Effector memory CD8-positive, alpha-beta T cell (primary cell): ENCODE data around the gene NT5C3B.
"Not testable (repeated sequence)": the region's sequence is repeated elsewhere in the genome, so short reads cannot be mapped to it uniquely, and the experiment has no call there.

ENCODE experiments used
- ATAC-seq: fragments of 150-1000 bp; cut with Tn5 transposase; replicated peaks from 2 replicates; pipeline ENCODE4 v1.10.0; 2021; ENCODE audit warnings: mild to moderate bottlenecking, moderate library complexity
- DNase-seq, 3 experiments: peaks; one replicate each; pipeline ENCODE4 v3.0.0; 2021
- H3K27ac Mint-ChIP-seq, 2 donors: one replicate each; pipeline ENCODE4 v1.8.0; 2022; ENCODE audit warnings: mild to moderate bottlenecking in 2 of 2, mixed read lengths in 2 of 2, moderate library complexity in 2 of 2
- H3K27me3 Mint-ChIP-seq, 2 donors: one replicate each; pipeline ENCODE4 v1.8.0; 2022; ENCODE audit warnings: mixed read lengths in 2 of 2
- H3K36me3 Mint-ChIP-seq: one replicate; pipeline ENCODE4 v1.8.0; 2022; ENCODE audit warnings: mild to moderate bottlenecking, moderate library complexity, mixed read lengths; ENCODE audit not compliant: insufficient read depth
- H3K4me1 Mint-ChIP-seq, 2 donors: one replicate each; pipeline ENCODE4 v1.8.0; 2022; ENCODE audit warnings: low read depth in 2 of 2, mixed read lengths in 2 of 2
- H3K4me3 Mint-ChIP-seq, 2 donors: one replicate each; pipeline ENCODE4 v1.8.0; 2022; ENCODE audit warnings: mild to moderate bottlenecking in 2 of 2, mixed read lengths in 2 of 2, moderate library complexity in 2 of 2
- H3K9me3 Mint-ChIP-seq, 2 donors: one replicate each; pipeline ENCODE4 v1.8.0; 2022; ENCODE audit warnings: mixed read lengths in 2 of 2

The NT5C3B gene

GRCh38 chr17:41829961-41830360 lies 6.1 kb downstream of the NT5C3B start:
- not testable (repeated sequence) for H3K9me3 Mint-ChIP-seq, ATAC-seq

DNA sequence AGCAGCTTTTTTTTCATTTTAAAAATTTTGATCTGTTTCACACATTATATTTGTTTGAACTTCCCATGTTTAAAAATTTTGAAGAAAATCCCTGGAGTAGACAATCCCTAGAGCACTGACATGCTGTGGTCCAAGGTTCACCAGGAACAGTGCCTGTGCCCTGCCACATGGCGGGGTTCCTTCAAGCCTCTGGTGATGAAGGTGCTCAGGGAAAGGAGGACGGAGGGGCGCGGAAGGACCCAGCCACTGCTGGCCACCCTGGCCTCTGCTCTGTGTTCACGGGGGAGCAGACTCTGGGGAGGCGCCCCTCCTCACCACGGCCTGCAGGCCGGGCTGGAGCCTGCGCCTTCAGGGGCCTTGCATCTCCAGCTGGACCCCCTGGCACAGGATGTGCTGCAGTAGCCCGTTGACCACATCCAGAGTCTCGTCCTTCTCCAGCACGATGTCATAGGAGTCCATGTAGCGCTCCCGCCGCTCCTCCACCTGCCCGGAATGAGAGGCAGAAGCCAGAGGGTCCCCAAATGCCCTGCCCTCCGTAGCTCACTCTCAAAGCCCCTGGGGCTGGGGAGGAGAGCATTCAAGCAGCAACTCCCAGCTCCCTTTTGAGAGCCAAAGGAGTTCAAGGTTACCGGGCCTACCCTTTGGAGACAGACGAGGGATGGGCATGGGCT lies 10.7 kb downstream of the NT5C3B start:
- ATAC-seq (no peak), DNase-seq (no peak)
- Mint-ChIP-seq H3K4me3 (no peak overlapping the region), H3K4me1 (no peaks in the 10 kb centered on the region), H3K27me3 (no peaks in the 10 kb centered on the region), H3K27ac (peak overlapping the region in 1 of 2 donors; percentile 59), H3K9me3 (no peaks in the 10 kb centered on the region), H3K36me3 (peaks cover 15% of the 10 kb centered on the region)

More at GRCh38 chr17:41829961-41830360, 6.1 kb downstream of the NT5C3B start:
- H3K4me3 Mint-ChIP-seq, H3K27ac Mint-ChIP-seq, H3K27me3 Mint-ChIP-seq, DNase-seq, H3K4me1 Mint-ChIP-seq: not testable (repeated sequence)
- peaks cover 27% of the 10 kb centered on the region for H3K36me3 Mint-ChIP-seq

DNA sequence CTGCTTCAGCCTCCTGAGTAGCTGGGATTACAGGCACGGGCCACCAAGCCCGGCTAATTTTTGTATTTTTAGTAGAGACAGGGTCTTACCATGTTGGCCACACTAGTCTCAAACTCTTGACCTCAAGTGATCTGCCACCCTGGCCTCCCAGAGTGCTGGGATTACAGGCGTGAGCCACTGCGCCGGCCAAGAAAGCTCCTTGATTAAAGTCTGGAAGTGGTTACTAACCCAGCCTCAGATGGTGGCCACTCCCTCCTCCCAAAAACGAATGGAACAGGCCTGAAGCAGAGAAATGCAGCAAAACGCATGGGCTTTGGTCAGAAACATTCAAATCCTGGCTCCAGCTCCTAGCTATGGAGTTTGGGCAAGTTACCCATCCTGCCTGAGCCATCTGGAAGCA lies 11.9 kb downstream of the NT5C3B start:
- no peak for DNase-seq
- no peak overlapping the region for H3K27ac Mint-ChIP-seq

DNA sequence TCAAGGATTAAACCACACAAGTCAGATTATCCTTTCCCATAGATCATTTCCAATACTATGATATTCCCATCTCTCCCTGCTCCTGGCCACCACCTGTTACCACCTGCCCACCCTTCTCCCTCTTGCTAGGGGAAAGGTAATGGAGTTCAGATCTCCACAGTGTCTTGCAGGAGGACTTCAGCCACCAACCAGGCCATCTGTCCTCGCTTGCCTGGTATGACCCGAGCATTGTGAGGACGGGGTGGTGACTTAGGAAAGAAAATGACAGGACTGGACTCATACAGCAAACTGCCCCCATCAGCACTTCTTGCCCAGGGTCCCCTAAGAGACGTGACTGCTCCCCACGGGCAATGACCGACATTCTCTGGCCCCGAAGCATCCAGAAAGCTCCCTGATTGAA lies 12.5 kb downstream of the NT5C3B start:
- Mint-ChIP-seq H3K27me3 (peaks cover 0 to 12% of the 10 kb centered on the region in 2 donors), H3K36me3 (peaks cover 15% of the 10 kb centered on the region), H3K9me3 (no peaks in the 10 kb centered on the region), H3K27ac (no peak overlapping the region), H3K4me1 (no peaks in the 10 kb centered on the region), H3K4me3 (no peak overlapping the region)
- no peak for ATAC-seq
- DNase-seq: no peak

More for the DNA sequence above, 11.9 kb downstream of the NT5C3B start:
- Mint-ChIP-seq H3K4me3 (no peak overlapping the region), H3K36me3 (peaks cover 15% of the 10 kb centered on the region), H3K4me1 (no peaks in the 10 kb centered on the region), H3K27me3 (peaks cover 0 to 11% of the 10 kb centered on the region in 2 donors), H3K9me3 (no peaks in the 10 kb centered on the region)
- ATAC-seq: no peak

- H3K9me3 Mint-ChIP-seq: no peaks in the 10 kb centered on the region
- no peaks in the 10 kb centered on the region for H3K4me1 Mint-ChIP-seq
- ATAC-seq: no peak
- no peak for DNase-seq
- H3K27ac Mint-ChIP-seq: peak overlapping the region in 1 of 2 donors; percentile 1
- peaks cover 4 to 16% of the 10 kb centered on the region in 2 donors for H3K27me3 Mint-ChIP-seq
- peaks cover 15% of the 10 kb centered on the region for H3K36me3 Mint-ChIP-seq
- H3K4me3 Mint-ChIP-seq: no peak overlapping the region
These were observed 12.9 kb downstream of the NT5C3B start for GRCh38 chr17:41823141-41823524.

DNA sequence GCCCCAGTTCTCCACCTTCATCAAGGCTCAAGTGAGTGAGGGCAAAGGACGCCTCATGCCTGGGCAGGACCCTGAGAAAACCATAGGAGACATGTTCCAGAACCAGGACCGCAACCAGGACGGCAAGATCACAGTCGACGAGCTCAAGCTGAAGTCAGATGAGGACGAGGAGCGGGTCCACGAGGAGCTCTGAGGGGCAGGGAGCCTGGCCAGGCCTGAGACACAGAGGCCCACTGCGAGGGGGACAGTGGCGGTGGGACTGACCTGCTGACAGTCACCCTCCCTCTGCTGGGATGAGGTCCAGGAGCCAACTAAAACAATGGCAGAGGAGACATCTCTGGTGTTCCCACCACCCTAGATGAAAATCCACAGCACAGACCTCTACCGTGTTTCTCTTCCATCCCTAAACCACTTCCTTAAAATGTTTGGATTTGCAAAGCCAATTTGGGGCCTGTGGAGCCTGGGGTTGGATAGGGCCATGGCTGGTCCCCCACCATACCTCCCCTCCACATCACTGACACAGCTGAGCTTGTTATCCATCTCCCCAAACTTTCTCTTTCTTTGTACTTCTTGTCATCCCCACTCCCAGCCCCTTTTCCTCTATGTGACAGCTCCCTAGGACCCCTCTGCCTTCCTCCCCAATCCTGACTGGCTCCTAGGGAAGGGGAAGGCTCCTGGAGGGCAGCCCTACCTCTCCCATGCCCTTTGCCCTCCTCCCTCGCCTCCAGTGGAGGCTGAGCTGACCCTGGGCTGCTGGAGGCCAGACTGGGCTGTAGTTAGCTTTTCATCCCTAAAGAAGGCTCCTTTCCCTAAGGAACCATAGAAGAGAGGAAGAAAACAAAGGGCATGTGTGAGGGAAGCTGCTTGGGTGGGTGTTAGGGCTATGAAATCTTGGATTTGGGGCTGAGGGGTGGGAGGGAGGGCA lies 13.6 kb downstream of the NT5C3B start:
- Mint-ChIP-seq H3K4me3 (no peak overlapping the region), H3K36me3 (peaks cover 15% of the 10 kb centered on the region), H3K27ac (peak overlapping the region in 1 of 2 donors; percentile 1), H3K4me1 (no peaks in the 10 kb centered on the region), H3K27me3 (peaks cover 8 to 20% of the 10 kb centered on the region in 2 donors), H3K9me3 (no peaks in the 10 kb centered on the region)
- ATAC-seq (no peak), DNase-seq (no peak)

DNA sequence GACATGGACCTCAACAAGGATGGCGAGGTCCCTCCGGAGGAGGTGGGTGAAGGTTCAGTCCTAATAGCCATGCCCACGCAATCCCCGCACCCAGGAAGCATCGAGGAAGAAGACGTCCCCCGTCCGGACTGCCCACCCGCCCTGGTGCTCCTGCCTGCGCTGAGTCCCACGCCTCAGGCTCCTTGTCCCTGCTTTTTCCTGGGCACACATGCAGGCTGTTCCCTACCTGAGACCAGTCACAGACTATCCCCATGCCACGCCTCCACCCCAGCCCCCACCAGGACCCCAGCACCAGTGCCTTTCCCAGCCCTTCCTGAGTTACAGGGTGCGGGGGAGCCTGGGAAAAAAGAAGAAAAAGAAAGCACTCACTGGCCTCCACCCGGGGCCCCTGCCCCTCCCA lies 14.3 kb downstream of the NT5C3B start:
- Mint-ChIP-seq H3K9me3 (no peaks in the 10 kb centered on the region), H3K27ac (no peak overlapping the region), H3K36me3 (peaks cover 11% of the 10 kb centered on the region), H3K4me3 (no peak overlapping the region), H3K4me1 (no peaks in the 10 kb centered on the region), H3K27me3 (peaks cover 8 to 20% of the 10 kb centered on the region in 2 donors)
- ATAC-seq (no peak), DNase-seq (no peak)

- H3K36me3 Mint-ChIP-seq: peaks cover 4% of the 10 kb centered on the region
- no peak for DNase-seq
- peaks cover 8 to 20% of the 10 kb centered on the region in 2 donors for H3K27me3 Mint-ChIP-seq
- no peaks in the 10 kb centered on the region for H3K9me3 Mint-ChIP-seq
- no peak overlapping the region for H3K27ac Mint-ChIP-seq
- no peak overlapping the region for H3K4me3 Mint-ChIP-seq
- H3K4me1 Mint-ChIP-seq: peaks cover 0 to 5% of the 10 kb centered on the region in 2 donors
- no peak for ATAC-seq
These were observed 18.0 kb downstream of the NT5C3B start for GRCh38 chr17:41818024-41818423.

- Mint-ChIP-seq H3K27ac (no peak overlapping the region), H3K4me1 (peaks cover 7 to 14% of the 10 kb centered on the region in 2 donors), H3K4me3 (no peak overlapping the region), H3K9me3 (no peaks in the 10 kb centered on the region), H3K36me3 (peaks cover 7% of the 10 kb centered on the region), H3K27me3 (peaks cover 8 to 20% of the 10 kb centered on the region in 2 donors)
- ATAC-seq (no peak), DNase-seq (no peak)
These were observed 19.3 kb downstream of the NT5C3B start for GRCh38 chr17:41816637-41817320.

GRCh38 chr17:41814195-41814594 lies 21.8 kb downstream of the NT5C3B start:
- Mint-ChIP-seq H3K27me3 (peaks cover 8 to 10% of the 10 kb centered on the region in 2 donors), H3K4me3 (peak overlapping the region; percentile 57 to 98), H3K36me3 (peaks cover 10% of the 10 kb centered on the region), H3K4me1 (peaks cover 22 to 29% of the 10 kb centered on the region in 2 donors), H3K9me3 (no peaks in the 10 kb centered on the region), H3K27ac (no peak overlapping the region)
- no peak for DNase-seq
- ATAC-seq: no peak

DNA sequence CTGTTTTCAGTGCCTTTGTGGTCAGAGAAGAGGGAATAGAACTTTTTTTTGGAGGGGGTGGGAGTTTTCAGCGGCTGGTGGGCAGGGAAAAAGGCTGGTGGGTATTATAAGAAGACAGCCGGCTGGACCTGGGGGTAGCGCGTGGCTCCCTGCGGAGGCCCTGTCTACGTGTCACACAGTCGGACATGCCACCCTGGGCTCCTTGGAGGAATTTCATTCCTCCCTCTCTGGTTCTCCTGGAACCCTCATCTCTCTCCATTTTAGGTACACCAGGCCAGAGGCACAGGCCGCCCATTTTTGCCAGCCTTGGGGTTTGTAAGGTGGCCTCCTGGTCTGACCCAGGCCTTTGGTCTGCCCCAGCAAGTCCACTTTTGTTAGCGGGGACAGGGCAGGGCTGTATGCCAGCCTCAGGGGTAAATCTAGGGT lies 22.3 kb downstream of the NT5C3B start:
- no peak overlapping the region for H3K27ac Mint-ChIP-seq

GRCh38 chr17:41813152-41813680 lies 22.8 kb downstream of the NT5C3B start:
- DNase-seq: no peak
- H3K27ac Mint-ChIP-seq: no peak overlapping the region
- H3K27me3 Mint-ChIP-seq: peaks cover 4 to 5% of the 10 kb centered on the region in 2 donors
- H3K9me3 Mint-ChIP-seq: no peaks in the 10 kb centered on the region
- no peak for ATAC-seq
- H3K36me3 Mint-ChIP-seq: peaks cover 11% of the 10 kb centered on the region
- H3K4me1 Mint-ChIP-seq: peaks cover 23 to 30% of the 10 kb centered on the region in 2 donors
- H3K4me3 Mint-ChIP-seq: peak overlapping the region; percentile 96 to 98

More for the DNA sequence above, 22.3 kb downstream of the NT5C3B start:
- H3K36me3 Mint-ChIP-seq: peaks cover 11% of the 10 kb centered on the region
- H3K27me3 Mint-ChIP-seq: peaks cover 8 to 9% of the 10 kb centered on the region in 2 donors
- DNase-seq (no peak), ATAC-seq (no peak)
- no peaks in the 10 kb centered on the region for H3K9me3 Mint-ChIP-seq
- H3K4me1 Mint-ChIP-seq: peaks cover 23 to 29% of the 10 kb centered on the region in 2 donors
- H3K4me3 Mint-ChIP-seq: peak overlapping the region; percentile 96 to 98
